HG03108 (cell line): ENCODE measurements around the gene FMOD.
A peak's percentile ranks its signal among the peaks of the same experiment; 100 is the strongest.
"Not testable (repeated sequence)": the region's sequence is repeated elsewhere in the genome, so short reads cannot be mapped to it uniquely, and the experiment has no call there.

Source experiments
- ATAC-seq: cut with Tn5 transposase; IDR thresholded peaks from one replicate; pipeline ENCODE4 v1.9.1; 2021; ENCODE audit warnings: moderate library complexity; ENCODE audit not compliant: unreplicated experiment

The FMOD gene

GRCh38 chr1:203327684-203328457 lies 23.1 kb downstream of the FMOD start:
- peak; percentile 23 for ATAC-seq

GRCh38 chr1:203326830-203327683 lies 23.9 kb downstream of the FMOD start:
- peak; percentile 49 for ATAC-seq

- ATAC-seq, result no peak
Measured at GRCh38 chr1:203325418-203326091, 25.4 kb downstream of the FMOD start.

GRCh38 chr1:203325026-203325417 lies 25.9 kb downstream of the FMOD start:
- ATAC-seq, result peak; percentile 27

- ATAC-seq, result no peak
Measured at GRCh38 chr1:203324105-203325025, 26.6 kb downstream of the FMOD start.

GRCh38 chr1:203323587-203323986 lies 27.3 kb downstream of the FMOD start:
- no peak for ATAC-seq

- ATAC-seq, result no peak
Measured at GRCh38 chr1:203322500-203323179, 28.3 kb downstream of the FMOD start.

- no peak for ATAC-seq
Measured at GRCh38 chr1:203321273-203322052, 29.5 kb downstream of the FMOD start.

- peak; percentile 54 for ATAC-seq
Measured at GRCh38 chr1:203320591-203321272, 30.2 kb downstream of the FMOD start.

GRCh38 chr1:203318229-203318517 lies 32.7 kb downstream of the FMOD start:
- no peak for ATAC-seq

GRCh38 chr1:203317429-203318228 lies 33.3 kb downstream of the FMOD start:
- ATAC-seq, result no peak

- no peak for ATAC-seq
Measured at GRCh38 chr1:203316626-203317093, 34.3 kb downstream of the FMOD start.

GRCh38 chr1:203314025-203314759 lies 36.7 kb downstream of the FMOD start:
- not testable (repeated sequence) for ATAC-seq

- ATAC-seq, result no peak
Measured at GRCh38 chr1:203311368-203312301, 39.3 kb downstream of the FMOD start.

GRCh38 chr1:203308923-203309331 lies 42.0 kb downstream of the FMOD start:
- no peak for ATAC-seq

GRCh38 chr1:203308328-203308922 lies 42.5 kb downstream of the FMOD start:
- no peak for ATAC-seq
